NAMALWA (cell line): ENCODE measurements around the gene TRIM15.
A peak's percentile ranks its signal among the peaks of the same experiment; 100 is the strongest.
"Not testable (repeated sequence)": the region's sequence is repeated elsewhere in the genome, so short reads cannot be mapped to it uniquely, and the experiment has no call there.

Source experiments
- DNase-seq: peaks from one replicate; pipeline ENCODE4 v3.0.0-alpha.2; 2015; ENCODE audit warnings: low spot score

Gene TRIM15

GRCh38 chr6:30163090-30163917 is at the start of gene TRIM15:
Gene TRIM15 (plus strand): TSS chr6:30163546. CDS start chr6:30163685, 139 bp downstream.
- no peak for DNase-seq

- no peak for DNase-seq
Observed at GRCh38 chr6:30113841-30114240, 49.5 kb upstream of the TRIM15 start.

GRCh38 chr6:30116724-30117123 is 46.6 kb upstream of the TRIM15 start:
- DNase-seq, result no peak

GRCh38 chr6:30118691-30119090 is 44.7 kb upstream of the TRIM15 start:
- DNase-seq, result not testable (repeated sequence)

GRCh38 chr6:30121446-30122366 is 41.6 kb upstream of the TRIM15 start:
- DNase-seq, result no peak

GRCh38 chr6:30122515-30122914 is 40.8 kb upstream of the TRIM15 start:
- DNase-seq, result no peak

GRCh38 chr6:30127238-30128093 is 35.9 kb upstream of the TRIM15 start:
- DNase-seq, result no peak

- DNase-seq, result no peak
Observed at GRCh38 chr6:30129265-30130178, 33.8 kb upstream of the TRIM15 start.

GRCh38 chr6:30130179-30130679 is 33.1 kb upstream of the TRIM15 start:
- no peak for DNase-seq

- peak; percentile 88 for DNase-seq
Observed at GRCh38 chr6:30130887-30131862, 32.2 kb upstream of the TRIM15 start.

GRCh38 chr6:30131947-30132497 is 31.3 kb upstream of the TRIM15 start:
- no peak for DNase-seq

GRCh38 chr6:30135147-30135546 is 28.2 kb upstream of the TRIM15 start:
- DNase-seq, result no peak

- DNase-seq, result no peak
Observed at GRCh38 chr6:30135757-30136156, 27.6 kb upstream of the TRIM15 start, which contains the start of gene TRIM40. Gene TRIM40 (plus strand): TSS chr6:30136140. CDS start chr6:30137037, 897 bp downstream.

- no peak for DNase-seq
Observed at GRCh38 chr6:30136570-30137286, 26.6 kb upstream of the TRIM15 start.

- not testable (repeated sequence) for DNase-seq
Observed at GRCh38 chr6:30140240-30140639, 23.1 kb upstream of the TRIM15 start.

GRCh38 chr6:30142665-30143064 is 20.7 kb upstream of the TRIM15 start:
- DNase-seq, result no peak

- DNase-seq, result no peak
Observed at GRCh38 chr6:30143780-30144179, 19.6 kb upstream of the TRIM15 start.

- DNase-seq, result no peak
Observed at GRCh38 chr6:30144811-30145210, 18.5 kb upstream of the TRIM15 start.
